ENCODE data around the gene DNAH1.
"Not testable (repeated sequence)": the region's sequence is repeated elsewhere in the genome, so short reads cannot be mapped to it uniquely, and the experiment has no call there.

Gene DNAH1

GRCh38 chr3:52283306-52283705, 32.8 kb upstream of the DNAH1 start:
- TF ChIP-seq, protein P1, sequence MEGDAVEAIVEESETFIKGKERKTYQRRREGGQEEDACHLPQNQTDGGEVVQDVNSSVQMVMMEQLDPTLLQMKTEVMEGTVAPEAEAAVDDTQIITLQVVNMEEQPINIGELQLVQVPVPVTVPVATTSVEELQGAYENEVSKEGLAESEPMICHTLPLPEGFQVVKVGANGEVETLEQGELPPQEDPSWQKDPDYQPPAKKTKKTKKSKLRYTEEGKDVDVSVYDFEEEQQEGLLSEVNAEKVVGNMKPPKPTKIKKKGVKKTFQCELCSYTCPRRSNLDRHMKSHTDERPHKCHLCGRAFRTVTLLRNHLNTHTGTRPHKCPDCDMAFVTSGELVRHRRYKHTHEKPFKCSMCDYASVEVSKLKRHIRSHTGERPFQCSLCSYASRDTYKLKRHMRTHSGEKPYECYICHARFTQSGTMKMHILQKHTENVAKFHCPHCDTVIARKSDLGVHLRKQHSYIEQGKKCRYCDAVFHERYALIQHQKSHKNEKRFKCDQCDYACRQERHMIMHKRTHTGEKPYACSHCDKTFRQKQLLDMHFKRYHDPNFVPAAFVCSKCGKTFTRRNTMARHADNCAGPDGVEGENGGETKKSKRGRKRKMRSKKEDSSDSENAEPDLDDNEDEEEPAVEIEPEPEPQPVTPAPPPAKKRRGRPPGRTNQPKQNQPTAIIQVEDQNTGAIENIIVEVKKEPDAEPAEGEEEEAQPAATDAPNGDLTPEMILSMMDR (conservative IDR thresholded peaks at IDR 0.05; ENCODE audit: low read length): no peak
- no peak for DNase-seq (ENCODE audit: low read depth)
- H3K4me3 ChIP-seq (ENCODE audit: low read length): no peak overlapping the region

GRCh38 chr3:52284051-52284450, 32.1 kb upstream of the DNAH1 start:
- not testable (repeated sequence) for H3K4me3 ChIP-seq (ENCODE audit: low read length); DNase-seq (ENCODE audit: low read depth)

DNA sequence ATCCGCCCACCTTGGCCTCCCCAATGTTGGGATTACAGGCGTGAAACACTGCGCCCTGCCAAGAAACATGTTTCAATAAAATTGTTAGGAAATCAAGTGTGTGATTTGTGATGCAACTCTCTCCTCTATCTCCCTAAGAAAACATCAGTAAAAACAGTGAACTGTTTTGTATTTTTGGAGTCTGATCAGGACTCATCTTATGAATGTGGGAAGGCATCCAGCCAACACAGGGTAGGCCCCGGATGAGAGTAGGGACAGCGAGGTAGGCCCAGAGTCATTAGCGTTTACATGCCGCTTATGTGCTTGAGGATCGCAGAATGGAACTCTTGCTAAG, 29.4 kb upstream of the DNAH1 start:
- TF ChIP-seq, protein P1 (conservative IDR thresholded peaks at IDR 0.05; ENCODE audit: low read length): no peak
- peak; percentile 38 for DNase-seq (ENCODE audit: low read depth)

GRCh38 chr3:52288674-52289073, 27.4 kb upstream of the DNAH1 start:
- peak overlapping the region; percentile 97 for H3K4me3 ChIP-seq (ENCODE audit: low read length)
- TF ChIP-seq, protein P1 (conservative IDR thresholded peaks at IDR 0.05; ENCODE audit: low read length): no peak
- DNase-seq (ENCODE audit: low read depth): no peak

More for the DNA sequence above, 29.4 kb upstream of the DNAH1 start:
- H3K4me3 ChIP-seq (ENCODE audit: low read length): peak overlapping the region; percentile 97

DNA sequence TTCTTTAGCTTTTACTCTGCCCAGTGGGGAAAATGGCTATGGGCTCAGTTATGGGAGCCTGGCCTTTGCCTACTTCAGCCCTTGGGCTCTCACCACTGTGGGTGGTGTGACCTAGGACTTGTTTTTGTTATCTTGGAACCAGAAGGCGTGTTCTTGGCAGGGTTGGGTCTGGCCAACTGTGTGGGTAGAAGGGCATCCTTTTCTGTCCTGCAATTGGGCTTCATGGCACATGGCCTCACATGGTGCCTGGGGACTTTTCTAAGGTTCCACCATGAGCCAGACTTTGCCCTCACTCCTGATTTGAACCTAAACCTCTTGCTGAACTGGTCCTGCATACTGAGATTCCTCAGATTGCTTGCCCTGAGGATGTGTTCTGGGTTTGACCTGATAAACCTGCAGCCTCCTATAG, 26.8 kb upstream of the DNAH1 start:
- H3K4me3 ChIP-seq (ENCODE audit: low read length): no peak overlapping the region
- no peak for DNase-seq (ENCODE audit: low read depth)
- TF ChIP-seq, protein P1 (conservative IDR thresholded peaks at IDR 0.05; ENCODE audit: low read length): no peak

DNA sequence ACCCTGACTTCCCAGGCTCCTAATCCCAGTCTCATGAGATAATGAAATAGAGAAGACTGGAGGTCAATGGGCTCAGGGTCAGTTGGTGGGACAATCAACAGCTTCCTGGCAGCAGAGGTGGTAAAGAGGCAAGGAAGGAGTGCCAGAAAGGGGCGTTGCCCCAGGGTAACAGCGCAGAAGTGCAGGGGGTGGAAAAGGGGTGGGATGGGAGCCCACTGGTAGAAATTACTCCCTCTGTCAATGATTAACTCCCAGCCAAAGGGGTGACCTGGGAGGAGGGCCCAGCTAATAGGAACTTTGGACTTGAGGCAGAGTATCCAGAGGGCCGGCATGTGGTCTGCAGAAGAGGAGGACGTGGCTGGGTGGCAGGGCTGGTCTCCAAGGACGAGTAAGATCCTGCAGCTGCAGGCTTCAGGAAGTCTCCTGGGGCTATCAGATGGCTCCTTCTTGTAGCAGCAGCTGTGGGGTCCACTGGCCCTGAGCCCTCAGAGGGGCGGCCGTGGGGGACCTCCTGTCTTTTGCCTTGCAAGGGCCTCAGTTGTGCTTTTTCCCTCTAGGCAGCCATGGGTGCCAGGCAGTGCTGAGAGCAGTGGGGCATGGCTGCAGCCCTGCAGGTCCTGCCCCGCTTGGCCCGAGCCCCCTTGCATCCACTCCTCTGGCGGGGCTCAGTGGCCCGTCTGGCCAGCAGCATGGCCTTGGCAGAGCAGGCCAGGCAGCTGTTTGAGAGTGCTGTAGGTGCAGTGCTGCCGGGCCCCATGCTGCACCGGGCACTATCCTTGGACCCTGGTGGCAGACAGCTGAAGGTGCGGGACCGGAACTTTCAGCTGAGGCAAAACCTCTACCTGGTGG, 26.1 kb upstream of the DNAH1 start:
- DNase-seq (ENCODE audit: low read depth): no peak
- TF ChIP-seq, protein P1 (conservative IDR thresholded peaks at IDR 0.05; ENCODE audit: low read length): no peak
- no peak overlapping the region for H3K4me3 ChIP-seq (ENCODE audit: low read length)

GRCh38 chr3:52290596-52291507, 25.3 kb upstream of the DNAH1 start:
- TF ChIP-seq, protein P1 (conservative IDR thresholded peaks at IDR 0.05; ENCODE audit: low read length): no peak
- no peak for DNase-seq (ENCODE audit: low read depth)
- no peak overlapping the region for H3K4me3 ChIP-seq (ENCODE audit: low read length)
